GM18499 (cell line): Measurements from ENCODE around the gene SORBS2.

ENCODE experiments used
- ATAC-seq: cut with Tn5 transposase; IDR thresholded peaks from one replicate; pipeline ENCODE4 v1.9.1; 2021; ENCODE audit warnings: moderate number of reproducible peaks; ENCODE audit not compliant: insufficient read depth, unreplicated experiment

SORBS2 gene

DNA sequence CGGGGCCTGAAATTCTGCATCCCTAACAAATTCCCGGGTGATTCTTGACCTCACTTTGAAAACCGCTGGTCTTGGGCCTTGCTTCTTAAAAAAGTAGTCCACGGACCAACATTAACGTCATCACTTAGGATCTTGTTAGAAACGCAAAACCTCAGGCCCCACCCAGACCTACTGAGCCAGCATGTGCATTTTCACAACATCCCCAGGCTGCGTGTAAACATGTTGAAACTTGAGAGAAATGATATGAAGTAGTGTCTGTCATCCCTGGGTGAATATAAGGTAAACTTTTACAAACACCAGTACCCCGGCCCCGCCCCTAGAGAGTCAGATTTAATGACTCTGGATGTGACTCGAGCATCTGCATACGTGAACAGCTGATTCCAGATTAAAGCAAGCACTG is 33.7 kb downstream of the SORBS2 start:
- no peak for ATAC-seq

DNA sequence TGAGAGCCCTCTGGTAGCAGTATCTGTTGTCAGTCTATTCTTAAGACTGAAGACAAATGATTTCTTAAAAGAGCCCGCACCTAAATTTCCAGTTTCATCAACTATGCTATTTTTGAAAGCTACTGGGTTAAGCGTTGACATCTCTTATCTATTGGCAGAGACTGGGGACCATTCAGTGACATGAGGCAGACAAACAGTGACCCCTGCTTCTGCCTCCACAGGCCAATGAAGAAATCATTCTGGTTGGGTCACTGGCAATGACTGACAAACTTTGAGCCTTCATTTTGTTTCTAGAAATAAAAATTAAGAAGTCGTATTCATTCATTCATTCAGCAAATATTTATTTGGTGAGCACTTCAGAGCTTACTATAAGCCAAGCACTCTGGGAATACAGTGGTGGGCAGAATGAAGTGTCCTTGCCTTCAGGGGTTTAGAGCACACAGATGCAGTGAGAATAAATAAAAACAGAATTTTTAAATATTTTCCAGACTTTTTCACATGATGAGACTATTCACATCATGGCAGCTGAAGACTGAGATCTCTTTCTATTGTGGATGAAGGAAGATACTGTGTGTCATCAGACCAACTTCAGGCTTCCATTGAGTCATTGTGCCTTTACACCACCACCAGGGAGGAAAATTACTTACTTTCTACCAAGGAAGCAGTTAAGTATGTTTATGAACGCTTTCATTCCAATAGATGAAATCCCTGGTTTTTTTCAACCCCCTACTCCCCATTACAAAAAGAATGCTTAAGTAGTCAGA is 36.0 kb downstream of the SORBS2 start:
- no peak for ATAC-seq

DNA sequence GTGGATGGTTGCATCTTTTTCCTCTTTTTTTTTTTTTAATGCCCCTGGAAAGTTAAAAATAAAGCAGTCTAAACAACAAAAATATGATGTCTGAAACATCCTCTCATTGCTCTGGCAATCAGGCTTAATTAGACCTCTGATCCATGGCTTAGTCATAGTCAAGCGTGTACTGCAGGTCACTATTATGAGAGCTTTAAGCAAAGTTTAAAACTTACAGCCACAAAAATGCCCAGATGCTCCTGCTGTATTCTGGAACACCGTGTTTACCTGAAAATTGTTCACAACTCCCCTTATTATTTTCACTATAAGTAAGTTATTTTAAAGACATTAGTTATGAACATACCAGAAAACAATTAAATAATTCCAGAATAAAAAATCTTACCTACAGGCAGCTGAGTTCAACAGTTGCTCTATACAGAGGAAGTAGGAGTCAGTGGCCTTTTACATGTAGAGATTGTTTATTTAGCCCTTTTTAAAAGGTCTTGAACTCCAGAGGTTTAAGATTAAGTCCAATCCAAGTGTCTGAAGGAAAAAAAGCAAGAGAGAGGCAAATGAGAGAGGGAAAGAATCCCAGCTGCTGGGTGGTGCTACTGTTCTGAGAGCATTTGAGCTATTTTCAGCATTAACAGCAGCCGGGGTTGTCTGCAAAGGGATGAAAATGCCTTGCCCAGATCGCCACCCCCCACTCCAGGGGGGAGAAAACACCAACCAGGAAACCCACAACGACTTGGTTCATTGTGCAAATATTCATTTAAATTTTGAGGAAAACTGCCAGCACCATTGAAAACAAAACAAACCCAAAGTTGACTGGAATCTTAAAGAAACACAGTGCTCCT is 36.9 kb downstream of the SORBS2 start:
- no peak for ATAC-seq

GRCh38 chr4:185774131-185774653 is 37.8 kb downstream of the SORBS2 start:
- no peak for ATAC-seq

DNA sequence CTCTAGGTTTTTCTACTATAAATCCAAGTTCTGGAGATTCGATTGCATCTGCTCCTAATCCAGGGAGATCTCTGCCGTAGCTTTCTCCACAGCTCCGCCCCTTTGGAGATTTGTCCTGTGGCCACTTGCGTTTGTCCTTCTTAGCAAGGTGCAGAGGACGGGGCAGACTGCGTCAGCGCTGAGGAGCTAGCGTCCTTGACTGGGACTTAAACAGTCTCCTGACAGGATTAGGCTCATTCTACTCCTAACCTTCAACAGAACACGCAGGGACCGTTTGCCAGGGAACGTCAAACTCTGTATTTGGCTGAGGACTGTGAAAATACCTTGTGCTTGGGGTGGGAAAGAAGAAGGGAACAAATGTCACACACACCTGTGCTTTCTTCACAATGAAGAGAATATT is 38.6 kb downstream of the SORBS2 start:
- no peak for ATAC-seq

DNA sequence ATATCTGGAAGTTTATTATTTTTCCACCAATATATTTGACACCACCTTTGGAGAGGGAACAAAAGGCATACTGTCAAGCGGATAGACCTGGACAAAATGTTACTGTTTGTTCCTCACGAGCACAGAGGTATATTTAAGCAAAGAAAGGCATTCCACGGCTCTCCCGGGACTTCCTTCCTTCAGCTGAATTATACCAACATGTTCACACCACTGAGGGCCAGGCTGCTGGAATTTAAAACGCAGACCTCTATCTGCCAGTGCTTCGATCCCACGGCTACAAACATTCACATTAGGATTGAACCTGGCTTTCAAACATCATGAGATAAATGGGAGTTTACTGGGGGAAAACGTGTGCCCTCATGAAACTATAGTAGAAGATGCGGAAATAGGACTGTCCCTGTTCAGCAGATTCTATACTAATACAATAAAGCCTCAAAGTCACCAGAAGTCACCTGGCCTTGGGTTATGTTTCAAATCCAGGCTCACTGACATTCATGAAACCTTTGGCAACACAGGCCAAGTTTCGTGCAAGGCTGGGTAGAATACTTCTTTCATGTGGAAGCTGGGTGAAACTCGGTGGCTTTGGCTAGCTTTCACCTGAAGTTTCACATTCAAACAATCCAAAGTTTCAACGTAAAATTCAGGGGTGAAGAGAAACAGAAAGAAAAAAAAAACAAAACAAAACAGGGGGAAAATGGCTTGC is 39.5 kb downstream of the SORBS2 start:
- no peak for ATAC-seq

- no peak for ATAC-seq
Observed at GRCh38 chr4:185771711-185772390, 40.1 kb downstream of the SORBS2 start.

GRCh38 chr4:185767528-185767927 is 44.5 kb downstream of the SORBS2 start:
- no peak for ATAC-seq

GRCh38 chr4:185764876-185765275 is 47.1 kb downstream of the SORBS2 start:
- ATAC-seq, result no peak

DNA sequence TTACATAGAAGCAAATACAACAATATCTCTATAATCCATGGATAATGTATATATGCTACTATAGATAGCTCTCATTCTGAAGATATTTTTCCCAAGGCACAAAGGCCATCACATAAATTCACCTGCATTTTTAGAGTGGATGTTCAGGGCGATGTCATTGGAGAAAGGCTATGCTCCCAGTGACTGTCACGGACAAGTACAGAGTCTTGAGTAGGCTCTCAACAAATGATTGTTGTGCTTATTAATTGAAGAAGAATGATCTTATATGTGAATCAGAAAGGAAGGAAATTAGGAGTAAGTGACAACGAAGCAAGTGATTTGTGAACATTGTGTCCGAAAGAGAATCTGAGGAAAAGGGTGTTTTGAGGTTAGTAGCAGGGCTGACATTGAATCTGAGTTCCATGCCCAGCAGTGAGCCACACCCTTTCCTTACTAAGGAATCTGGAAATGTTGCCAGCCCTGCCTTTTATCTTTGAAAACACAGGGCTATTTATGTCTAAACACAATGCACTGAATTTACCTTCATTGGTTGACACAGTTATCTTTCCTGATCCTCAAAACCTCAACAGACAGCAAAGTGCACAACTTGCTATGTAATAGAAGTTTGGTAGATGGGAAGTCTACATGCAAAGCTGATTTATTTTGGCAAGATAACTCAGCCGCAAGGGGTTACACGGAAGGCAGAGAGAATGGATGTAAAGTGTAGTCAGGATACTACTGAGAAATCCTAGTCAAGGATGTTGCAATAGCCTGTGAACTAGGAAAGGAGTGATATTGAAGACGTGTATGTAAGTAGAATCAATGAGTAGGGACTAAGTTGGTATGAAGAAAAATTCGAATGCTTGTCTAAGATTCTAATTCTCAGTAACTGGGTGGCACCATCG is 50.4 kb downstream of the SORBS2 start:
- ATAC-seq, result no peak

GRCh38 chr4:185758807-185759206 is 53.2 kb downstream of the SORBS2 start:
- no peak for ATAC-seq

DNA sequence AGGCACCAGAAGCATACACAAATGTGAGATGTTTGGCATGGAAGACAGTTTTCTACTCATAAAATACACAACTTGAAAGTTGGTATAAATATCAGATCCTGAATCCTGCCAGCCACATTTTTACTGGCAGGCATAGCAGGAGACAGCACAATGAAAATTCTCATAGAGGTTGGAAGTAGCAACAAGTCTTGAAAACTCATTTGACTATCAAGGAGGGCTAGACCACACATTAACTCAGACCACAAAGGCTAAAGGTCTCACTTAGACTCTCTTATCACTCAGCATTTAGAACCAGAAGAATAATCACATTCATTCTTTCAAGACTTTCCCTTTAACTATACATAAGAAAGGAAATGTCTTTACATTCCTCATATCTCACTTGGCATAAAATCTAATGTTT is 56.5 kb downstream of the SORBS2 start:
- no peak for ATAC-seq

DNA sequence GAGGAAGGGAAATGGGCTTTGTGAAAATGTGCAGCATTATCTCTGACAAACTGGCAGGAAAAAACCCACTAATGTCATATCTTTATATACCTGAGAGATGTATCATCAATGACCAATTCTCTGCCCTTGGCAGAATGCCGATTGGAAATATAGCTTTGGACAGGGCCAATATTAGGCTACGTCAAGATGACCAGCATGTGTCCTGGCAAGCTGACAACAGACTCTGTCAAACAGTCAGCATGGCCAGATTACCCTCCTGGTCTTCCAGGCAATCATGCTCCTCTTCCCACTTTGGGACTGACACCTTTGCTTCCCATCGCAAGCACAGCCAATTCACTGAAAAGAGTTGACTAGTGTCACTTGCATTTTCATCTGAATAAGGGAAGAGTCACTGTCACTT is 57.0 kb downstream of the SORBS2 start:
- ATAC-seq, result no peak

GRCh38 chr4:185752872-185753271 is 59.1 kb downstream of the SORBS2 start:
- no peak for ATAC-seq

- no peak for ATAC-seq
Observed at GRCh38 chr4:185749858-185750257, 62.1 kb downstream of the SORBS2 start.

DNA sequence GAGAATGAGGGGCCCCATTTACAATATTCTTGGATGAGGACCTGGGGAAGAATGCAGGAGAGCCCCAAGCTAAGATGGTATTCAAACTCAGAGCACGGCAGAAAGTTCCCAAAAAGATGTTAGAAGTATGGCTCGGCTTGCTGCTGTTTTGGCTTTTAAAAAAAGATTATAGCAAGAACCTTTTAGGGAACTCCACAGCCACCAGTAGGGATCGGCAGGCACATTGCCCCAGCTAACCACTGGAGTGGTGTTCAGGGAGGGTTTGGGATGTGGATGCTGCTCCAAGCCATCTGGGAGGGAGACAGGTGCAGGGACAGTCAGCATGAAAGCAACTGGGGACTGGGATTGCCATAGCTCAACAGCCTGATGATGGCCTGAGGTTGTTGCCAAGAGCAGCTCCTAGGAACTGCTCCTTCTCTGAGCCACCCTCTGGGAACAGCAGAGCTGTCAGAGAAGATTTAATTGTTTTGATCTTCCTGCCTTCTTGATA is 63.0 kb downstream of the SORBS2 start:
- ATAC-seq, result no peak

GRCh38 chr4:185745891-185746290 is 66.1 kb downstream of the SORBS2 start:
- ATAC-seq, result no peak

GRCh38 chr4:185744946-185745345 is 67.0 kb downstream of the SORBS2 start:
- ATAC-seq, result no peak

GRCh38 chr4:185744488-185744862 is 67.5 kb downstream of the SORBS2 start:
- ATAC-seq, result no peak
